PC-3 (cell line): ENCODE measurements around the gene HMGXB3. TPM values are rescaled to one million over a fixed set of nuclear protein-coding genes. Genes with fewer than 3 reads are reported as not detected.

Experiments used
- total RNA-seq: library from RNA; depleted of rRNA; stranded (reverse); fragments of >200 nt; gene quantifications from 2 replicates; pipeline ENCODE4 v1.2.3, GENCODE V29; 2014; rRNA removed

HMGXB3 gene
- total RNA-seq, 1 experiment from 2014 or later = 56.6 TPM

Other genes starting within 250 kb of the HMGXB3 start
- not detected in 2 replicates for gene PDE6A, start 55.9 kb upstream of the HMGXB3 start, total RNA-seq
- gene SLC26A2, start 40.0 kb upstream of the HMGXB3 start, total RNA-seq = 10.8 and 13.1 TPM in 2 replicates
- 3.8 and 5.7 TPM in 2 replicates for gene TIGD6, start 85 bp upstream of the HMGXB3 start, total RNA-seq
- not detected in 2 replicates for gene CSF1R, start 85.8 kb downstream of the HMGXB3 start, total RNA-seq
- 0.12 and 0.66 TPM in 2 replicates for gene PDGFRB, start 155.1 kb downstream of the HMGXB3 start, total RNA-seq
- not detected in 2 replicates for gene CDX1, start 166.0 kb downstream of the HMGXB3 start, total RNA-seq
- gene SLC6A7, start 189.3 kb downstream of the HMGXB3 start, total RNA-seq = 0.29 and 0.35 TPM in 2 replicates